ENCODE data around the gene GPR39.

GPR39 gene

DNA sequence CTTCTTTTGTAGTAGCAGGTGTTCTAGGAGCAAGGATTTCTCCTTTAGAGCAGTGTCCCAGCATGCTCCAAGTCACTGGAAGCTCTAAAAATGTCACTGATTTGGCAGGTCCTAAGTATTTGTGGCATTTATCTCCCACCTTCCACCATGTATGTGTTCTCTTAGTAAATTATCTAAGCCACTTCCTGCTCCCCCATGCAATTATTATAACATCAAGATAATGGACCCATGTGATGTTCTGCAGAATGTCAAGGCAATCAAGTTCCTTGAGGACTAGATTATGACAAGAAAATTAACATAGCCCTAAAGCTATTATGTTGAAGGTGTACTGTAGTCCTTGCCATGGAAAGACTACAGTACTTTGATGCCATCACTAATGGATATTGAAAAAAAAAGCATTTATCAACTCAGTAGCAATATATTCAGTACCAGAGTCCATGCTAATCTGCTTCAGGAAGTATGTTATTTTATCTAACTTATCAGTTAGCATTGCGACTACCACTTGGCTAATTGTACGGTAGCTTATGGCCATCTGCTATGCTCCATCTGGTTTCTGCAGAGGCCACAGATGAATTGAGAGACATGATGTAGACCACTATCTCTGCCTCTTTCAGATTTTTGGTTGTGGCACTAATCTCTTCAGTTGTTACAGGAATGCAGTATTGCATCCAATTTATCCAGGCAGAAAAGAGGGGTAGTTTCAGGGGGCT is 56.7 kb downstream of the GPR39 start:
- Histone ChIP-seq H3K36me3 (ENCODE audit: control insufficient read depth, low read length) (no peaks in the 10 kb centered on the region), H3K9me2 (replicated peaks; ENCODE audit: control insufficient read depth, low read length) (no peaks in the 10 kb centered on the region), H3K79me2 (ENCODE audit: control insufficient read depth, low read length) (no peaks in the 10 kb centered on the region), H3K9me3 (ENCODE audit: control insufficient read depth, insufficient read depth, low read length) (peaks cover 4% of the 10 kb centered on the region; the same call in 1 of the 2 replicates), H3K4me2 (ENCODE audit: low read length) (no peak overlapping the region), H3F3A (ENCODE audit: control insufficient read depth, insufficient read depth) (no peaks in the 10 kb centered on the region), H3K4me1 (ENCODE audit: control insufficient read depth, low read length) (no peaks in the 10 kb centered on the region), H3K4me3 (ENCODE audit: low read length) (no peak overlapping the region), H3K27me3 (ENCODE audit: control insufficient read depth, low read length) (no peaks in the 10 kb centered on the region), H4K20me1 (ENCODE audit: control insufficient read depth, insufficient read depth, low read depth, low read length) (no peaks in the 10 kb centered on the region), H3K27ac (ENCODE audit: low read depth, low read length) (no peak overlapping the region)
- TF ChIP-seq CTCF (IDR thresholded peaks at IDR 0.05; ENCODE audit: low read depth, low read length, poor library complexity, severe bottlenecking), result no peak
- no peak for TF ChIP-seq EZH2phosphoT487 (IDR thresholded peaks at IDR 0.05; ENCODE audit: borderline replicate concordance, low read length)

GRCh38 chr2:132475615-132476014 is 59.0 kb downstream of the GPR39 start:
- Histone ChIP-seq H3K4me1 (ENCODE audit: control insufficient read depth, low read length) (no peaks in the 10 kb centered on the region), H3F3A (ENCODE audit: control insufficient read depth, insufficient read depth) (no peaks in the 10 kb centered on the region), H3K9me3 (ENCODE audit: control insufficient read depth, insufficient read depth, low read length) (no peaks in the 10 kb centered on the region), H3K9me2 (replicated peaks; ENCODE audit: control insufficient read depth, low read length) (no peaks in the 10 kb centered on the region), H3K79me2 (ENCODE audit: control insufficient read depth, low read length) (no peaks in the 10 kb centered on the region), H3K27me3 (ENCODE audit: control insufficient read depth, low read length) (no peaks in the 10 kb centered on the region), H3K36me3 (ENCODE audit: control insufficient read depth, low read length) (no peaks in the 10 kb centered on the region), H3K27ac (ENCODE audit: low read depth, low read length) (no peak overlapping the region), H3K4me2 (ENCODE audit: low read length) (no peak overlapping the region), H3K4me3 (ENCODE audit: low read length) (no peak overlapping the region), H4K20me1 (ENCODE audit: control insufficient read depth, insufficient read depth, low read depth, low read length) (no peaks in the 10 kb centered on the region)
- TF ChIP-seq EZH2phosphoT487 (IDR thresholded peaks at IDR 0.05; ENCODE audit: borderline replicate concordance, low read length), result no peak
- TF ChIP-seq CTCF (IDR thresholded peaks at IDR 0.05; ENCODE audit: low read depth, low read length, poor library complexity, severe bottlenecking), result no peak

DNA sequence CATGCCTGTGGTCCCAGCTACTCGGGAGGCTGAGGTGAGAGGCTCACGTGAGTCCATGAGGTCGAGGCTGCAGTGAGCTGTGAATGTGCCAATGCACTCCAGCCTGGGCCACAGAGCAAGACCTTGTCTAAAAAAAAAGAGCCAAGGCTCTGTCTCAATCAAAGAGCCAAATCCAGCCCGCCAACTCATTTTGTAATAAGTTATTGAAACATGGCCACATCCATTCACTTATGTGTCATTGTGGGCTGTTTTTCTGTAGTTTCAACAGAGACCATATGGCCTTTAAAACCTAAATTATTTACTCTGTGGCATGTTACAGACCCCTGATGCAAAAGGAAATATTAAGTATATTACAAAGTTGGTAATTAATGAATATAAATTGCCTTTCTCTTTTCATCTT is 60.8 kb downstream of the GPR39 start:
- no peaks in the 10 kb centered on the region for H4K20me1 ChIP-seq (ENCODE audit: control insufficient read depth, insufficient read depth, low read depth, low read length)
- no peaks in the 10 kb centered on the region for H3K27me3 ChIP-seq (ENCODE audit: control insufficient read depth, low read length)
- no peak overlapping the region for H3K4me2 ChIP-seq (ENCODE audit: low read length)
- H3K79me2 ChIP-seq (ENCODE audit: control insufficient read depth, low read length), result no peaks in the 10 kb centered on the region
- no peaks in the 10 kb centered on the region for H3K9me3 ChIP-seq (ENCODE audit: control insufficient read depth, insufficient read depth, low read length)
- TF ChIP-seq EZH2phosphoT487 (IDR thresholded peaks at IDR 0.05; ENCODE audit: borderline replicate concordance, low read length), result no peak
- no peak for TF ChIP-seq CTCF (IDR thresholded peaks at IDR 0.05; ENCODE audit: low read depth, low read length, poor library complexity, severe bottlenecking)
- H3K4me1 ChIP-seq (ENCODE audit: control insufficient read depth, low read length), result no peaks in the 10 kb centered on the region
- no peak overlapping the region for H3K27ac ChIP-seq (ENCODE audit: low read depth, low read length)
- H3K9me2 ChIP-seq (replicated peaks; ENCODE audit: control insufficient read depth, low read length), result no peaks in the 10 kb centered on the region
- H3K36me3 ChIP-seq (ENCODE audit: control insufficient read depth, low read length), result no peaks in the 10 kb centered on the region
- no peaks in the 10 kb centered on the region for H3F3A ChIP-seq (ENCODE audit: control insufficient read depth, insufficient read depth)
- no peak overlapping the region for H3K4me3 ChIP-seq (ENCODE audit: low read length)
